ENCODE data around the gene NUCB2. TPM values are rescaled to one million over a fixed set of nuclear protein-coding genes. Genes with fewer than 3 reads are reported as not detected.

The NUCB2 gene
- total RNA-seq, 2 experiments from 2014 or later, result 38.1 to 38.2 TPM

GRCh38 chr11:17296852-17297559 is 20.5 kb downstream of the NUCB2 start:
- Mint-ChIP-seq H3K4me3 (peak overlapping the region; percentile 34), H3K27me3 (peaks cover 1% of the 10 kb centered on the region), H3K27ac (peak overlapping the region; percentile 2), H3K9me3 (no peaks in the 10 kb centered on the region), H3K36me3 (peaks cover 13% of the 10 kb centered on the region), H3K4me1 (ENCODE audit: low read depth) (peaks cover 41% of the 10 kb centered on the region)
- no peak for DNase-seq
- POLR2A ChIA-PET, result interaction anchor here (1.0 to 1.3 kb wide), 2 partner anchors 11 to 20 kb away, joined by 3 read pairs; no protein-coding TSS in a partner anchor
- CTCF ChIA-PET, result interaction anchor here (1.3 to 2.8 kb wide), 3 partner anchors 11 to 67 kb away, joined by 3 to 14 read pairs (median 7); no protein-coding TSS in a partner anchor
- intact Hi-C loops (cut with micrococcal nuclease), result loop anchor here (1.0 to 2.0 kb wide), 3 partner anchors 11 to 66 kb away; no protein-coding TSS in a partner anchor

GRCh38 chr11:17298302-17298701 is 21.8 kb downstream of the NUCB2 start:
- H3K4me3 Mint-ChIP-seq, result no peak overlapping the region
- POLR2A ChIA-PET, result interaction anchor here (0.7 to 1.3 kb wide), 2 partner anchors 12 to 55 kb away, joined by 3 to 5 read pairs; no protein-coding TSS in a partner anchor
- intact Hi-C loops (cut with micrococcal nuclease), result loop anchor here (1.0 to 2.0 kb wide), 4 partner anchors 21 to 396 kb away; partner anchors contain the start of gene NCR3LG1

GRCh38 chr11:17300372-17300771 is 23.8 kb downstream of the NUCB2 start:
- POLR2A ChIA-PET, result no interaction called here
- intact Hi-C loops (cut with micrococcal nuclease), result no loop called here
- no peak overlapping the region for H3K27ac Mint-ChIP-seq

More at GRCh38 chr11:17298302-17298701, 21.8 kb downstream of the NUCB2 start:
- Mint-ChIP-seq H3K27ac (no peak overlapping the region), H3K27me3 (no peaks in the 10 kb centered on the region), H3K36me3 (peaks cover 14% of the 10 kb centered on the region), H3K4me1 (ENCODE audit: low read depth) (peaks cover 36% of the 10 kb centered on the region), H3K9me3 (no peaks in the 10 kb centered on the region)
- CTCF ChIA-PET, result interaction anchor here (0.7 to 1.7 kb wide), 5 partner anchors 15 to 1237 kb away, joined by 3 to 6 read pairs (median 4); partner anchors contain the start of gene NUCB2
- DNase-seq, result peak; percentile 84

GRCh38 chr11:17313349-17314231 is 37.1 kb downstream of the NUCB2 start:
- Mint-ChIP-seq H3K27ac (no peak overlapping the region), H3K27me3 (no peaks in the 10 kb centered on the region), H3K9me3 (no peaks in the 10 kb centered on the region), H3K4me1 (ENCODE audit: low read depth) (no peaks in the 10 kb centered on the region), H3K4me3 (no peak overlapping the region), H3K36me3 (peaks cover 19% of the 10 kb centered on the region)
- DNase-seq, result no peak
- ChIA-PET POLR2A (no interaction called here), CTCF (no interaction called here)
- intact Hi-C loops (cut with micrococcal nuclease), result loop anchor here (2.0 kb wide), 1 partner anchor 17 kb away; no protein-coding TSS in a partner anchor

More at GRCh38 chr11:17300372-17300771, 23.8 kb downstream of the NUCB2 start:
- Mint-ChIP-seq H3K9me3 (no peaks in the 10 kb centered on the region), H3K36me3 (peaks cover 14% of the 10 kb centered on the region), H3K4me1 (ENCODE audit: low read depth) (peaks cover 24% of the 10 kb centered on the region), H3K4me3 (no peak overlapping the region), H3K27me3 (no peaks in the 10 kb centered on the region)
- no peak for DNase-seq
- CTCF ChIA-PET, result no interaction called here

- POLR2A ChIA-PET, result no interaction called here
- no peaks in the 10 kb centered on the region for H3K27me3 Mint-ChIP-seq
- no peak overlapping the region for H3K4me3 Mint-ChIP-seq
- H3K36me3 Mint-ChIP-seq, result peaks cover 19% of the 10 kb centered on the region
- no peaks in the 10 kb centered on the region for H3K4me1 Mint-ChIP-seq (ENCODE audit: low read depth)
- H3K27ac Mint-ChIP-seq, result no peak overlapping the region
- DNase-seq, result no peak
- CTCF ChIA-PET, result interaction anchor here (1.1 kb wide), 1 partner anchor 84 kb away, joined by 5 read pairs; no protein-coding TSS in a partner anchor
- intact Hi-C loops (cut with micrococcal nuclease), result loop anchor here (2.0 kb wide), 1 partner anchor 17 kb away; no protein-coding TSS in a partner anchor
- no peaks in the 10 kb centered on the region for H3K9me3 Mint-ChIP-seq
Measured at GRCh38 chr11:17314232-17314547, 37.7 kb downstream of the NUCB2 start.

DNA sequence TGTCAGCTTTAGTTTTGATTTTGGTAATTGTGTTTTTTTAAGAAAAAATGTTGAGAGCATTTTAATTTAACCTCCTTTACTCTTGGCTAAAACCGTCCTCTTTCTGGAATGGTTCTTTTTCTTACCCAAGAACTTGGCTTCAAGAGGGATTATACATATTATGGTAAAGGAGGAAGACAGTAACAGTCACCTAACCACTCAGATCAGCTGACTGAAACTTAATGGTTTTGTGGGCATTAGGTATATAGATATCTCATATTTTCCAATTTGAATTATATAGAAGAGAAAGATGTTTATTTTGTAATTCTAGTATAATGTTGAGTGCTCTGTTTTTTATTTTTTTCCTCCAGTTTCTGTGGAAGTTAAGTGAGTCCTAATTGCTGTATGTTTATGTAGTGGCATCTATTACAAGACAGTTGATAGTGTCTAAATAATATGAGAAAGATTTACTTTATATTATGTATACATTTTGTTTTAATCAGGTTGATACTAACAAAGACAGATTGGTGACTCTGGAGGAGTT is 38.4 kb downstream of the NUCB2 start:
- DNase-seq, result no peak
- ChIA-PET CTCF (interaction anchor here (1.1 kb wide), 1 partner anchor 85 kb away, joined by 5 read pairs; no protein-coding TSS in a partner anchor), POLR2A (no interaction called here)
- no peak overlapping the region for H3K4me3 Mint-ChIP-seq
- peaks cover 20% of the 10 kb centered on the region for H3K36me3 Mint-ChIP-seq
- intact Hi-C loops (cut with micrococcal nuclease), result loop anchor here (2.0 kb wide), 1 partner anchor 18 kb away; no protein-coding TSS in a partner anchor
- no peaks in the 10 kb centered on the region for H3K9me3 Mint-ChIP-seq
- no peaks in the 10 kb centered on the region for H3K27me3 Mint-ChIP-seq
- no peak overlapping the region for H3K27ac Mint-ChIP-seq
- no peaks in the 10 kb centered on the region for H3K4me1 Mint-ChIP-seq (ENCODE audit: low read depth)

DNA sequence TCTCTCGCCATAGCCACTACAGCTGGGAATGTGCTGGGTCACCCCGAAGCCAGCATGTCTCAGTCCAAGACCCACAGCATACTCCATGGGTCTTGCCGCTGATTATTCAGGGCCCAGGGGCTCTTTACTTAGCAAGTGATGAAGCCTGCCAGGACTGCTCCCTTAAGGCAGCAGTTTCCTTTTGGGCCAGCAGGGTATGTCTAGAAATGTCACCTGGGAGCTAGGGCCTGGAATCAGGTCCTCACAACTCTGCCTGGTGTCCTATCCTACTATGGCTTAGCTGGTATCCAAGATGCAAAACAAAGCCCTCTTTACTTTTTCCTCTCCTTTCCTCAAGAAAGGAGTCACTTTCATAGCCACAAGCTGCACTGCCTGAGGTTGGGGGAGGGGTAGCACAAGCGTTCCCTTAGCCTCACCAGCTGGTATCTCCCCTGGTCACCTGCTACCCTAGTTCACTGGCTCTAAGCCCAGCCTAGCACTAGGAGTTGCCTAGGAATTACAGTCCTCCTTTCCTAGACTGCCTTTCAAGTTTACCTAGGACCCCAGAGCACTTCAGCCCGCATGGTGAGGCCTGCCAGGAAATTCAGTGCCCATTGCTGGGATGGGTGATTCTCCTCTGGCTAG is 52.4 kb downstream of the NUCB2 start:
- POLR2A ChIA-PET, result no interaction called here

DNA sequence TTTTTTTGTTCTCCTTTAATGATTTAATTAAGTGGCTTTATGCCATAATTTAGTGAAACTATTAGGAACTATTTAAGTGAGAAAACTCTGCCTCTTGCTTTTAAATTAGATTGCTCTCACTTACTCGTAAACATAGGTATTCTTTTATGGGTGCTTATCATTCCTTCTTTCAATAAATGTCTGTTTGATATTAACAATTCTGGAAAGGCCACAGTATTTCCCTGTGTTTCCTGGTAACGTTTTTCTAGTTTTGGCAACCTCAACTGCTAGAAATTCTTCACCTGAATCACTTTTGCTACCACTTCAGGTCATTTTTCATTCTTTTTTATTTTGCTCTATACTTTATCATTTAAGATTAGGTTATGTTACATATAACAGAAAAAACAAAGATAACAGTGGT is 55.1 kb downstream of the NUCB2 start:
- Mint-ChIP-seq H3K9me3 (no peaks in the 10 kb centered on the region), H3K27ac (no peak overlapping the region), H3K27me3 (no peaks in the 10 kb centered on the region), H3K36me3 (peaks cover 7% of the 10 kb centered on the region), H3K4me3 (no peak overlapping the region), H3K4me1 (ENCODE audit: low read depth) (no peaks in the 10 kb centered on the region)
- DNase-seq, result no peak
- intact Hi-C loops (cut with micrococcal nuclease), result no loop called here
- CTCF ChIA-PET, result interaction anchor here (0.8 kb wide), 1 partner anchor 22 kb away, joined by 3 read pairs; no protein-coding TSS in a partner anchor
- POLR2A ChIA-PET, result no interaction called here

More for the DNA sequence above, 52.4 kb downstream of the NUCB2 start:
- H3K27ac Mint-ChIP-seq, result no peak overlapping the region
- peaks cover 18% of the 10 kb centered on the region for H3K36me3 Mint-ChIP-seq
- DNase-seq, result no peak
- intact Hi-C loops (cut with micrococcal nuclease), result no loop called here
- no peak overlapping the region for H3K4me3 Mint-ChIP-seq
- H3K9me3 Mint-ChIP-seq, result no peaks in the 10 kb centered on the region
- CTCF ChIA-PET, result interaction anchor here (0.6 to 0.9 kb wide), 2 partner anchors 16 to 84 kb away, joined by 4 to 5 read pairs; no protein-coding TSS in a partner anchor
- H3K4me1 Mint-ChIP-seq (ENCODE audit: low read depth), result no peaks in the 10 kb centered on the region
- H3K27me3 Mint-ChIP-seq, result no peaks in the 10 kb centered on the region

DNA sequence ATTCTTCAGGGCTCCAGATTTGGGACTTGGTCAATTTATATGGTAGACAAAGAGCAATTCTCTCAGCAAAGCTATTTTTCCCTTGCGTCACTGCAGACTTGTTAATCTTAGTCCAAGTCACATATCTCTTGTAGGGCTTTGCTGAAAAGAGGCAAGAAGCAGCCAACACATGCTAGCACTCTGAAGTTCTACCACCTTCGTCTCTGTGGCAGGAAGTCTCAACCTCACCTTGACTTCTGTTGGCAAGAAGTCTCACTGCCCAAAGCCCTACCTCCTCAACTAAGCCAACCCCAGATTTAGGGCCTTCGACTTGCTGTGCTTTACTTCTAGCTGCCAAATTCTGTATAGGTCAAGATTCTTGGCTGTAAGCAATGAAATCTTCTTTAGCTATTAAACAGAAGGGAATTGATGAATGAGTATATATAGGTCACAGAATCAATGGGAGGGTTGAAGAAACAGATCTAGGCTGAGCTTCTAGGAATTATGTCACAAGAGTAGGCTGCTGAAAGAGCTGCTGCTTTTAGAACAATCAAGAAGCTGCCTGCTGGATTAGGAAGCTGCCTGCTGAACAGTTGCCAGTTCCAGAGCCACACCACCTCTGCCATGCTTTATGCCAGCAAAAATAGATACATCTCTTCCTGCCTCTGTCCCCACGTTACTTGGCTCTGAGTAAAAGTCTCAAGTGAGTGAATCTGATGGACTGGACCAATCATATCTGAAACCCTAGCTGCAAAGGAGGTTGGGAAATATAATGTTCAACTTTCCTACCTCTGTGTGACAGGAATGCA is 57.5 kb downstream of the NUCB2 start:
- H3K27me3 Mint-ChIP-seq, result no peaks in the 10 kb centered on the region
- H3K4me3 Mint-ChIP-seq, result no peak overlapping the region
- CTCF ChIA-PET, result interaction anchor here (1.0 to 1.5 kb wide), 3 partner anchors 9 to 514 kb away, joined by 3 to 5 read pairs (median 4); no protein-coding TSS in a partner anchor
- H3K27ac Mint-ChIP-seq, result no peak overlapping the region
- H3K9me3 Mint-ChIP-seq, result no peaks in the 10 kb centered on the region
- peaks cover 6% of the 10 kb centered on the region for H3K36me3 Mint-ChIP-seq
- no peak for DNase-seq
- intact Hi-C loops (cut with micrococcal nuclease), result no loop called here
- H3K4me1 Mint-ChIP-seq (ENCODE audit: low read depth), result no peaks in the 10 kb centered on the region
- POLR2A ChIA-PET, result no interaction called here

GRCh38 chr11:17343257-17343656 is 66.7 kb downstream of the NUCB2 start:
- Mint-ChIP-seq H3K4me3 (no peak overlapping the region), H3K27ac (no peak overlapping the region), H3K9me3 (no peaks in the 10 kb centered on the region), H3K27me3 (no peaks in the 10 kb centered on the region), H3K36me3 (no peaks in the 10 kb centered on the region), H3K4me1 (ENCODE audit: low read depth) (peaks cover 8% of the 10 kb centered on the region)
- ChIA-PET CTCF (no interaction called here), POLR2A (no interaction called here)
- DNase-seq, result no peak
- intact Hi-C loops (cut with micrococcal nuclease), result no loop called here

DNA sequence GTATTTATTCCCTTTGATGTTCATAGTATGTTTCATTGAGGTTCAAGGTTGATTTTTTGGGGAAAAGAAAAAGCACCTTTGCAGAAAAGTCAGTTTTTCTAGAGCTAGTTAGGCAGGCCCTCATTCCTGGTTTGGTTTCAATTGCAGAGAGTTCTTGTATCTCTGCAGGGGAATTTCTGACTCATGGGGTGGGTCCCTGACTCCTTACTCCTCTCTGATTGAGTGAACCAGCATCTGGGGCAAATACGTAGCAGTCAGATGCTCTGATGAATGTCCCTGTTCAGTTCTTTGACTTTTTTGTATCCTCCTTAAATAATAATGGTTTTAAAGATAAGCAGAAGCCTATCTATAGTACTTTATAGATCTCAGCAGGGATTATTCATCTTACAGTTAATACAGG is 67.4 kb downstream of the NUCB2 start:
- CTCF ChIA-PET, result interaction anchor here (2.3 kb wide), 1 partner anchor 9 kb away, joined by 5 read pairs; no protein-coding TSS in a partner anchor
- no peak overlapping the region for H3K4me3 Mint-ChIP-seq
- H3K4me1 Mint-ChIP-seq (ENCODE audit: low read depth), result peaks cover 8% of the 10 kb centered on the region

More for the DNA sequence above, 67.4 kb downstream of the NUCB2 start:
- H3K27ac Mint-ChIP-seq, result no peak overlapping the region
- H3K36me3 Mint-ChIP-seq, result no peaks in the 10 kb centered on the region
- DNase-seq, result peak; percentile 59
- no peaks in the 10 kb centered on the region for H3K27me3 Mint-ChIP-seq
- POLR2A ChIA-PET, result no interaction called here
- H3K9me3 Mint-ChIP-seq, result no peaks in the 10 kb centered on the region
- intact Hi-C loops (cut with micrococcal nuclease), result loop anchor here (1.0 kb wide), 1 partner anchor 50 kb away; no protein-coding TSS in a partner anchor

All from activated CD4-positive, alpha-beta memory T cell treated with anti-CD3 and anti-CD28 coated beads for 36 hours (primary cell).